DOHH2 (cell line): ENCODE results near the gene TEX26.

Experiments used
- CTCF ChIP-seq: fragments of 200-600 bp; sonication (generic); IDR thresholded peaks from one replicate; pipeline ENCODE4 v1.5.1; 2014; ENCODE audit warnings: antibody characterized with exemption, mild to moderate bottlenecking, low read depth, low read length; ENCODE audit not compliant: poor library complexity, severe bottlenecking
- EZH2phosphoT487 ChIP-seq: fragments of 200-600 bp; sonication (generic); IDR thresholded peaks from 2 replicates; pipeline ENCODE4 v1.6.1; 2017; ENCODE audit warnings: borderline replicate concordance, mild to moderate bottlenecking, antibody characterized with exemption, low read length, moderate library complexity, mixed read lengths

- TF ChIP-seq CTCF (no peak), EZH2phosphoT487 (no peak)
Measured at GRCh38 chr13:31008400-31009115, 76.1 kb downstream of the TEX26 start.
